D341Med (cell line): ENCODE measurements around the gene MED7.

Experiments
- DNase-seq: peaks from one replicate; pipeline ENCODE4 v3.0.0; 2012; ENCODE audit warnings: low spot score

MED7 gene

DNA sequence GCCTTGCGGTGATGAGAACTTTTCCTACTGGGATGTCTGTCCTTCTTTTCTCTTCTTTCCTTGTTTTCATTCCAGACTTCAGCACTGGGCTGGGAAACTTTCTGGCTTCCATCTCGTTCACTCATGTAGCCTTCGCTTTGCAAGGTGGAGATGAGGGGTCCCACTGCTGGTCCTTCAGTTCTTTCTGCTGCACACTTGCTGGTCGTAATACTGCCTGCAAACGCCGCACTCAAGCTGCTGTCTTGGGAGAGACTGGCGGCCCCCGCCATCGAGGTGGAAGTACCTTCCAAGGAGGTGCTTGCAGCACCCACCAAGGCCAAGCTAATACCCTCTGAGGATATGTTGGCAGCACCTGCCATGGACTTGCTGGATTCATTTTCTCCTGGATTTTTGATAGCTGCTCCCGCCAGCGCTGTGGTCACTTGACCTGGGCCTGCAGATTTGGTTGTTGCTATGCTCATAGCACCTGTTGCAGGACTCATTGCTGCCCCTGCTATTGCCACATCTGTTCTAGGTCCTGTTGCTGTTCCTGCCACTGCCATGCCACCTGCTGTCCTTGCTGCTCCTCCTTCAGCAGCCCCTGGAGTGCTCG lies 20.4 kb upstream of the MED7 start:
- DNase-seq = no peak

- DNase-seq = no peak
These were observed 19.3 kb upstream of the MED7 start for GRCh38 chr5:157161996-157162395.

GRCh38 chr5:157160001-157160400 lies 17.3 kb upstream of the MED7 start:
- DNase-seq = no peak

DNA sequence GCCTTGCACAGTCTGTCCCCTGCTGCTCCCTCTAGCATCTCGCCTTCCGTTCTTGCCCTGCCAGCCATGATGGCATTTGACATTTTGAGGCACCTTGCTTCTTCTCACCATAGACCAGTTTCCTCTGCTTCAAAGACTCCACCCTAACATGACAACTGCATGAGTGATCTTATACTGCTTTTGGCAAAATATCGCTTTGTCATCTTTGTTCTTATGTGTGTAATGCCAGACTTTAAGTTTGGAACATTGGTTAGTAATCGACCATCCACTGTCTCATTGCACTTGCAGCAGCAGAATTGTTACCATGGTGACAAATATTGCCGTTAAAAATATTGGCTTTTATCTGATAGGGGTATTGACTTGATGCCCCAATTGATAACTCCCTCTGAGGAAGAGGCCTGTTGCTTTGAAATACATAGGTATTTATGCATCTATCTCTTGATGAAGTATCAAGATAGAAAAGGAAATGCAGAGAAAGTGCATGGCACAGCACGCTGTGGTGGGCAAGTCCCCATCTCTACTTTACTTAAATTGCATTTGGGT lies 16.6 kb upstream of the MED7 start:
- DNase-seq = no peak

GRCh38 chr5:157157293-157157891 lies 14.7 kb upstream of the MED7 start:
- DNase-seq = no peak

GRCh38 chr5:157155297-157155696 lies 12.6 kb upstream of the MED7 start:
- DNase-seq = no peak

DNA sequence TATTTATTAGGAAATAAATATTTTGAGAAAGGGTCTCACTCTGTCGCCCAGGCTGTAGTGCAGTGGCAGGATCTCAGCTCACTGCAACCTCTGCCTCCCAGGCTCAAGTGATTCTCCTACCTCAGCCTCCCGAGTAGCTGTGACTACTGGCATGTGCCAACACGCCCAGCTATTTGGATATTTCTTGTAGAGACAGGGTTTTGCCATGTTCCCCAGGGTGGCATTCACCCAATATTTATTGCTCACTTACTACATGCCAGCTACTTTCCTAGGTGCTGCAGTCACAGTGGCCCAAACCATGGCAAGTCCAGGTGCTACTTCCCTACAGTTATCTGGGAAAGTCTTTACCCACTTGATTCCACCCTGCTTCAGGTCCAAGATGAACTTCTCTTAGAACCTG lies 8.3 kb upstream of the MED7 start:
- DNase-seq = no peak

- peak; percentile 71 for DNase-seq
These were observed 6.3 kb upstream of the MED7 start for GRCh38 chr5:157148734-157149615.

DNA sequence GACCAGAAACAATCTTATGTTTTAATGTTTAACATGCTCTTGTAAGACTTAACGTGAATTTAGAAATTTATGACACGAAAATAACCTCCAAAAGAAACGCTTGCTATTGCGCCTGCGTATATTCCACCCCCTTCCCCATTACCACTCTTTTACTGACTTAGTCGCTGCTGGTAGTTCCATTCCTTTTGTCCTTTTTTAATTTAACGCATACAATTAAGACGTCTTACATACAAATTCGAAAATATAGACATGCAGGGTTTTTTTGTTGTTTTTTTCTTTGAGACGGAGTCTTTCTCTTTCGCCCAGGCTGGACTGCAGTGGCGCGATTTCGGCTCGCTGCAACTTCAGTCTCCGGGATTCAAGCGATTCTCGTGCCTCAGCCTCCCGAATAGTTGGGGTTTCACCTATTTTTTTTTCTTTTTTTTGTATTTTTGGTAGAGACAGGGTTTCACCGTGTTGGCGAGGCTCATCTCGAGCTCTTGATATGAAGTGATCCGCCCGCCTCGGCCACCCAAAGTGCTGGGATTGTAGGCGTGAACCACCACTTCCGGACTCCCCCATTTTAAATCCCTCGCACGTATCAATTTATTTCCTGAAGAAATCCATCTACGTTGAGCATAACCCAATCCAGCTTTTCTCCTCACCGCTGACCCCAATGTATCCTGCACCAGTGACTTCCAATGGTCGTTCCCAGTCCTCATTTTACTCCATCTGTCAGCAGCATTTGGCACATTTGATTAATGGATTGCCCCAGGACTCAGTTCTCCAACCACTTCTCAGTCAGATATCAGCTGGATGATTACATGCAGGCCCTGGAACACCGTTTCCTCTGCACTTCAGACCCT lies 684 bp upstream of the MED7 start:
- DNase-seq = peak; percentile 60

DNA sequence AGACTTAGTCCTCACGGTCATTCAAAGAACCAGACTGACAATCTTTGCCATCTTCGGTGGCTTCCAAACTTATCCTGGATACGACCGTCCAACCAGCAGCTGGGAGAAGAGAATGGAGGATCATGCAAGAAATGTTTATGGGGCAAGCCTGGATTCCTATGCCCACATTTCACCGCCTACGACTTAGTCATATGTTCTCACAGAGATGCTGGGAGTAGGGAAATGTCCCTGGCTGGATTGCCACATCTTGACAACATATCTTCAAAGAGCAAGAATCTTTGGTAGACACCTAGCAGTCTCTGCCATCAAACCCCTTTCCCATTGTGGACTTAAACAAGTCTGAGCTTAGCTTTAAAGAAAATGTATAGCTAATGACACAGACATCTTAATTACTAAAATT lies 5.0 kb downstream of the MED7 start:
- no peak for DNase-seq

GRCh38 chr5:157132281-157132612 lies 10.4 kb downstream of the MED7 start:
- DNase-seq = no peak

GRCh38 chr5:157130925-157131324 lies 11.7 kb downstream of the MED7 start:
- no peak for DNase-seq

DNA sequence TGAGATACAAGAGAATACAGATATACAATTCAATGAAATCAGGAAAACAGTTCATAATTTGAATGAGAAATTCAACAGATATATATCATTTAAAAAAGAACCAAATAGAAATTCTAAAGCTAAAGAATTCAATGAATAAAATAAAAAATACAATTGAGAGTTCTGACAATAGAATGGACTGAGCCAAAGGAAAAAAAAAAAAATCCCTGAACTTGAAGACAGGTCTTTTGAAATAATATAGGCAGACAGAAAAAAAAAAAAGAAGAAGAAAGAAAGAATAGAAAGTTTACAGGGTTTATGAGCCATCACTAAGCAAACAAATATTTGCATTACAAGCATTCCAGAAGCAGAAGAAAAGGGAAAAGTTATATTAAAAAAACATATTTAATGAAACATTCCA lies 21.0 kb downstream of the MED7 start:
- no peak for DNase-seq

- DNase-seq = no peak
These were observed 22.6 kb downstream of the MED7 start for GRCh38 chr5:157120102-157120501.

DNA sequence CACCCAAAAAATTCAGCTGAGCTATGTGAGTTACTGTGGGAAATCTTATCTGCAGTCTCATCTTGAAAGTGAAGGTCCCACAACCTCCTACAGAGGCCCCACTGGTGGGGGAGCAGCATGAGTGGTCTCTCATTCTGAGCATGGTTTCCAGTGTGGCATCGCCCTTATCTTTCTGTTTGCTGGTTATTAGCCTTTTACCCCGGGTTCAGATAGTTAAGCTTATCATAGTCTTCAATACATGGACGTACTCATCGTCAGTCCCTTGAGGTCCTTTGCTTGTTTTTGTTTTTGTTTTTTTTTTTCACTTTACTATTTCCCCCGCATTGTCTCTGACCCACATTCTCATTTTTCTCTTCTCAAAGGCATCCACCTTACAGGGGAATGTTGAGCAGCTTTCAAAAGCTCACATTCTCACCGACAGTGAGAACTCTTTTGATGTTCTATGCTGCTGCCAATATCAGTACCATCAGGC lies 26.1 kb downstream of the MED7 start:
- no peak for DNase-seq

- no peak for DNase-seq
These were observed 27.2 kb downstream of the MED7 start for GRCh38 chr5:157115502-157115901.

DNA sequence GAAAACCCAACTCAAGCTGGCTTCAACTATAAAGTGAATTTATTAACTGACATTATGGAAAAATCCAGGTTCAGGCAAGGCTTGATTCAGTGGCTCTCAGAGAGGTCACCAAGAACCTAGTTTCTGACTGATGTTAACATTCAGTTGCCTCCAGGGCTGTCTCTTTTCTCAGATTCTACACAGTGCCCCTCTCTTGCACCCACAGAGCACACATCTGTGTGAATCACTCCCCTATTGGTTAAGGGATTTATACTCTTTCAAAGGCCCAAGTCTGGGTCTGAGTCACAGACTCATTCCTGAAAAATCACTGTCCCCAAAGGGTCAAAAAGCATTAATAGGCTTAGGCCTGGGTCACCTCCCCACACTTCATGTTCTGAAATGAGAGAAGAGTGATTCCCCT lies 27.7 kb downstream of the MED7 start:
- no peak for DNase-seq

DNA sequence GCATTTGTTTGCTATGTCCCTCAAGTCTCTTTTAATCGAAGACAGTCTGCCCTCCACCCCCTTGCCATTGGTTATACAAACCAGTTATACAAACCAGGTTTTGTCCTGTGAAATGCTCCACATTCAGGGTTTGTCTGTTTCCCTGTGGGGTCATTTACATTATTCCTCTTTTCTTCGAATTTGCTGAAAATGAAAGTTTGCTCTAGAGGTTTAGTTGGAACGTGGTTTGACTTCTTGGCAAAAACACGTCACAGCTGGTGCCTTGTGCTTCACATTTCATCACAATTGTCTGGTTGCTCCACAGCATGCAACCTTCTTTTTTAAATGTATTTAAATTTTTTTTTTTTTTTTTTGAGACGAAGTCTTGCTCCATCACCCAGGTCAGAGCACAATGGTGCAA lies 29.7 kb downstream of the MED7 start:
- no peak for DNase-seq

DNA sequence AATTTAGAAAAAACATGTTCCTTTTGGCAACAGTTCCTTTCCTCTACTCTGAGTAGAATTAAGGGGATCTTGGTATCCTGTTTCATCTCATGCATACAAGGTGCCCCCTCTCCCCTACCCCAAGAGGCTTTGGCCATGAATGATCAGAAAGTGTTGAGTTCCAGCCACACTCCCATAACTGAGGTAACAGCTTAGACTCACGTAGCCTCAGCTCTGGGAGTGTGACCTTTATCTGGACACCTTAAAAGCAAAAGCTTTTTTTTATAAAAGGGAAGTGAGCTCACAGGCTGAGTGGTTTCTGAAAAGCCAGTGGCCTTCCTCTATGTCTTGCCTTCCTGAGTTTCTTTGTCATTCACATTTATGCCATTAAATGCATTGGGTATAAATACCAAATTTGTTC lies 32.9 kb downstream of the MED7 start:
- DNase-seq = no peak

DNA sequence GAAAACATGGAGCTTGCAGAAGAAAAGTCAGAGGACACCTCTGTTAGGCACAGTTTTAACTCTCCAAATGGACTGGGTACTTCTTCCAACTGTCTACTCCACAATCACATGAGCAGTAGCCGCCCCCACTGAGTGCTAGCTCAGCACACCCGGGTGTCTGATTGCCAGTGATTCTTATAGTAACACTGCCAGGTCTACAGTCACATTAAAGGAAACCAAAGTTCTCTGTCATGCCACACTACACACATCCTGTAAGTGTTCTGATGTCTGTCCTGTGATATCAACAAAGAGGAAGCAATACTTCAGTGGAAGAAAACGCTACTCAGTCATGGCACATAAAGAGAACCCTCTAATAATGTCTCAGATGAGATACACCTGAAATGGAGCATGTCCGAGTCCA lies 33.7 kb downstream of the MED7 start, which contains the start of gene HAVCR2:
Gene HAVCR2 (minus strand): TSS at position 69 of the 400 bp plus-strand sequence. CDS start 61 bp downstream, at position 8.
- no peak for DNase-seq

GRCh38 chr5:157107508-157107907 lies 35.2 kb downstream of the MED7 start:
- no peak for DNase-seq
